A549 treated with Hydrocortisone at 1 μM for 4 hours (cell line): ENCODE measurements around the gene ZNF263. TPM values are rescaled to one million over a fixed set of nuclear protein-coding genes. Genes with fewer than 3 reads are reported as not detected.

ENCODE experiments used
- total RNA-seq: library from RNA; stranded (reverse); fragments of 200-300 nt; extraction: Qiagen RNA extraction; gene quantifications from 5 replicates; pipeline ENCODE4 v1.2.3, GENCODE V29; 2022

The ZNF263 gene
- total RNA-seq, result 34.7 to 46.2 TPM (median 35.1 TPM) in 5 replicates

DNA sequence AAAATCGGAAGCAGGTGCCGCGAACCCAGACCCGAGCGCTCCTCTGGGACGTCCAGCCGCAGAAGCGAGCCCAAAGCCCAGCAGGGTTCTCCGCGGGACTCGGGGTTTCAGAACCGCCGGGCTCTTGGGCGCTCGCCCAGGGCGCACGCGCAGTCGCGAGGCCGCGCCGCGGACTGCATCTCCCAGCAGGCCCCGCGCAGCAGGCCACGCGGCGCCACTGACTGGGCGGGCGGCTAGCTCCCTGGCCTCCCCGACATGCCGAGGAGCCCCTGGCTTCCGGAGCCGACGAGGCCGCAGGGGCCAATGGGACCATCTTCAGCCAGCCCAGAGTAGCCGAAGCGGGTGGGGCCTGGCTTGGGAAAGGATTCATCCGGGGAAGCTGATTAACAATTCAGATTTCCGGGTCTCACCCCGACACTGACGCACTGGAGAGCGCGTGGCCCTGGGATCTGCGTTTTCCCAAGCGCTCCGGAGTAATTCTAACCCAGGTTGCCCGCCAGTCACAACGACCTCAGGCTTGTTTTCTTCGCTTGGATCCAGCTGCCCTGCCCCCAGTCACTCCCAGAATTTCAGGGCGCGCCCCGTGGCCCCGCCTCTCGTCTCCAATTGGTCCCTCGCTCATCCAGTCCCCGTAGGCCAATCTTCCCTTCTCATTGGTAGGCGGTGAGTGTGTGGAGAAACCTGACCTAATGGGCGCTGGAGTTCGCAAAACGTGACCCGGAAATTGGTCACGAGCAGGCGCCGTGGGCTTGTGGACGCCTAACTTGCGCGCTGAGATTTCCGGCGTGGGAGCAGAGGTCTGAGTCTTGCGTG, at the start of gene ZNF263:
TSS of gene ZNF263 (plus strand) at position 762 of the 813 bp plus-strand sequence. CDS start 328 bp downstream, outside the sequence.

DNA sequence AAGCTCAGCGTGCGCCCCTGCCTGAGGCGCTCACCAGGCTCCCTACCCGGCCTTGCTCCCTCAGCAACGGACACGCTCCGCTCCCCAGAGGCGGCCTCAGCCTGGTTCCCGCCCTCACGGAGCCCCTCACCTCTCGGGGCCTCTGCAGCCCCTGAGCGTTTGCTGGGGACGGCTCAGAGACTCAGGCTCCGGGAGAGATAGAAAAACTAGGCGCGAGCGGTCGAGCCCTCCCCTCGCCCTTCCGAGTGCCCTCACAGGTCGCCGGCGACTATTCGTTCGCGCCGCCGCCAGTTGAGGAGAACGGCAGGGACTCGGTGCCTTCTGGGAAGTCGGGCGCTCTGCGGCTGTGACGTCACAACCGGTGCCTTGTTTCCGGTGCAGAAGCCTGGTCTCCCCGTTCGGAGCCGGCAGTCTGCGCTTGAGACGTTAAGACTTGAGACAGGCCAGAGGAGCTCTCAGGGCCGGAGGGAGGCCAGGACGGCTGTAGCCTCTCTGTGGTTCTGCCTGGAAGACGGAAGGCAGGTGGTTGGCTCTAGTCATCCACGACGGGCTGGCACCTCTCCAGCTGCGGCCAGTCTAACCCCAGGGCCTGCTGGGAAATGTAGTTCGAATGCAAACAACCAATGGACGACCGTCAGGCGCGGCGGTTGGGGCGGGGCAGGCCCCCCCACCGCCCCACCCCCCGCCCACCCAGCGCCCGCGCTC, 48.3 kb upstream of the ZNF263 start, which contains the start of gene ZNF200:
TSS of gene ZNF200 (minus strand) at position 302 of the 705 bp plus-strand sequence. CDS start 1,403 bp downstream, outside the sequence.

DNA sequence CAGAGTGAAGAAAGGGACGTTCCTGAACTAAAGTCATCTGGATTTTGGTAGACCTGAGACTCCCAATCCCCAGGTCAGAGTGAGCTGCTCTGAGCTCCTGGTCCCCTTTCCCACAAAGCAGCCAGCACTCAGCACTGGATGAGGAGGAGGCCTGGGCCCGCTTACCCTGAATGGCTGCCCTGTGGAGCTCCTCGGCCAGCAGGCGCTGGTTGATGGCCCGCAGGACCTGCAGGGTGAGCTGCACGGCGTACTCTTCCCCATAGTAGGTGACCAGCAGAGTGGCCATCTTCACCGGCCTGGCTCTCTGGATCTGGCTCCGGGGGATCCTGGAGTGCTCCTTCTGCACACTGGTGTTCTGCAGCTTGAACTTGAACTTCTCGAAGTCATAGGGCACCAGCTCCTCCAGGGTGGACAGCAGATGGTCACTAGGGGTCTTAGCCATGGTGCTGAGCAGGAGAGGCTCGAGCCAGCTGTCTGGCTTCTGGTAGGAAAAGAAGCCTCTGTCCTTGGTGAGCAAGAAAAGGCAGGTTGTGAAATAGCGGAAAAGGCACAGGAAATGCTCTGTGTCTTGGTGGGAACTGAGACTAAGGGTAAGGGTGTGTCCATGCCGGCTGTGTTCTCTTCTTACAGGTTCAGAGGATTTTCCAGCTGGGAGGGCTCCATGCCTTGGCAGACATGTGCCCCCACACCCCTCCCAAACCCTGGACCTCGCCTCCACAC, 27.0 kb upstream of the ZNF263 start, which contains the start of gene MEFV:
TSS of gene MEFV (minus strand) at position 488 of the 720 bp plus-strand sequence. CDS start at position 442, 46 bp downstream.

DNA sequence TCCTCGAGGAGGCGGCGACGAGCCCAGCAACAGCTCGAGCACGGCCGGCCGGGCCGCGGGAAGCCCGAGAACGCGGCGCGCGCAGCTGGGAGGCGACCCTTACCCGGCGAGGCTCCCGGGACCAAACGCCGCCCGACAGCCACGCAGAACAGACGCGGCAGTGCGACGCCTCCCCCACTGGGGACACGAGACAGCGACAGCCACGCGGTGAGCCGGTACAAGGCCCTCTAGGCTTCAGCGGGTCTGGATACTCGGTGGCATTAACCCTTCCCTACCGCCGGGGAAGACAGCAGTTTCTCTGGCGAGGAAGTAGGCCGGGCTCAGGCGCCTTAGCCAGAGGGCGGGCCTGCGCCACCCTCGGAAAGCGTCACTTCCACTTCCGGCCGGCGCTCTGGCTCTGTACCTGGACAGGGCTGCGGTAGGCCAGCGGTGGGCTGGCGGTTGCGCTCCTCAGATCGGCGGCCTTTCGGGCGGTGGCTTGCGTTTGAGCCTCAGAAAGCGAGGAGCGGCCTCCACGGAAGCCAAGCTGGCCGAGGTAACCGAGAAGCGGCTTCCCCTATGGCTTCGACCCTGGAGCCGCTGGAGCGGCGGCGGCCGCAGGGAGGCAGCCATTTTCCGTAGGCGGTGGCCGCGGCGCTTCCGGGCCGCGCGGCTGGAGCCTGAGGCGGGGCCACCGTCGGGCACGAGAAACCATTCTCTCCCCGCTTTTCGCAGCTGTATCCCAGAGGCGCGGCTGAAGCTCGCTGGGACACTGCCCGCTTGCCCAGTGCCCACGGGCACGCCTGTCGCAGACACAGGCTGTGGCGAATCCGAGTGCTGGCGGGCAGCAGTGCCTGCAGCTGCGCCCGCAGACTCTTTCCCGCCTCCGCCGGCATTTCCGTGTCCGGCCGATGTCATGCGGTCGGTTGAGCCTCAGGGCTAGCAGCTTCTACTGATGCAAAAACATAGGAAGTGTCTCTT, 22.1 kb downstream of the ZNF263 start, which contains the start of the genes TIGD7 and ZNF75A:
TSS of gene TIGD7 (minus strand) at position 322 of the 960 bp plus-strand sequence. CDS start 4,816 bp downstream, outside the sequence.
TSS of gene ZNF75A (plus strand) at position 389 of the 960 bp plus-strand sequence. CDS start 2,932 bp downstream, outside the sequence.

Other genes starting within 250 kb of the ZNF263 start
- not detected in 5 replicates for gene BICDL2, start 246.5 kb upstream of the ZNF263 start, total RNA-seq
- 0.86 to 1.2 TPM (median 0.90 TPM) in 5 replicates for gene MMP25, start 236.9 kb upstream of the ZNF263 start, total RNA-seq
- 21.6 to 38.9 TPM (median 24.5 TPM) in 5 replicates for gene IL32, start 217.9 kb upstream of the ZNF263 start, total RNA-seq
- not detected in 5 replicates for gene ZSCAN10, start 184.2 kb upstream of the ZNF263 start, total RNA-seq
- 13.0 to 14.7 TPM (median 14.4 TPM) in 5 replicates for gene ZNF205, start 170.9 kb upstream of the ZNF263 start, total RNA-seq
- gene ZNF213, start 148.5 kb upstream of the ZNF263 start, total RNA-seq, result 9.7 to 12.0 TPM (median 11.8 TPM) in 5 replicates
- gene OR1F1, start 95.3 kb upstream of the ZNF263 start, total RNA-seq, result 0.15 to 0.44 TPM (median 0.31 TPM) in 5 replicates
- gene ZNF200, start 48.3 kb upstream of the ZNF263 start, total RNA-seq, result 7.8 to 9.8 TPM (median 8.3 TPM) in 5 replicates
- 0.02 to 0.09 TPM (median 0.03 TPM) in 3 of 5 replicates, not detected in the others for gene MEFV, start 26.9 kb upstream of the ZNF263 start, total RNA-seq
- 0.79 to 1.5 TPM (median 1.2 TPM) in 5 replicates for gene TIGD7, start 21.9 kb downstream of the ZNF263 start, total RNA-seq
- gene ZNF75A, start 22.0 kb downstream of the ZNF263 start, total RNA-seq, result 8.4 to 13.0 TPM (median 9.9 TPM) in 5 replicates
- gene OR2C1, start 72.4 kb downstream of the ZNF263 start, total RNA-seq, result not detected in 5 replicates
- gene ZSCAN32, start 117.5 kb downstream of the ZNF263 start, total RNA-seq, result 11.3 to 21.0 TPM (median 14.1 TPM) in 5 replicates
- gene ZNF174, start 117.7 kb downstream of the ZNF263 start, total RNA-seq, result 11.5 to 14.2 TPM (median 13.0 TPM) in 5 replicates
- 0.91 to 1.3 TPM (median 1.1 TPM) in 5 replicates for gene ZNF597, start 160.0 kb downstream of the ZNF263 start, total RNA-seq
- 48.2 to 53.0 TPM (median 51.5 TPM) in 5 replicates for gene NAA60, start 160.2 kb downstream of the ZNF263 start, total RNA-seq
- gene C16orf90, start 212.0 kb downstream of the ZNF263 start, total RNA-seq, result not detected in 5 replicates
- 17.6 to 19.9 TPM (median 18.9 TPM) in 5 replicates for gene CLUAP1, start 217.5 kb downstream of the ZNF263 start, total RNA-seq